Sigmoid colon (tissue), 4 donors: ENCODE results near the gene ASB16.

Experiments
- CTCF ChIP-seq, 4 experiments: fragments of 450-650 bp in 3 of 4; fragments of 200-600 bp in 1 of 4; IDR thresholded peaks; one replicate each; pipeline ENCODE4 v1.5.1; 2016 to 2019; ENCODE audit warnings: antibody characterized with exemption in 4 of 4, mild to moderate bottlenecking in 3 of 4, moderate library complexity in 2 of 4
- EP300 ChIP-seq, 4 donors: sonication (generic); formaldehyde crosslinking; IDR thresholded peaks; one replicate each; pipeline ENCODE4 v1.6.1; 2017; ENCODE audit warnings: antibody characterized with exemption in 4 of 4

DNA sequence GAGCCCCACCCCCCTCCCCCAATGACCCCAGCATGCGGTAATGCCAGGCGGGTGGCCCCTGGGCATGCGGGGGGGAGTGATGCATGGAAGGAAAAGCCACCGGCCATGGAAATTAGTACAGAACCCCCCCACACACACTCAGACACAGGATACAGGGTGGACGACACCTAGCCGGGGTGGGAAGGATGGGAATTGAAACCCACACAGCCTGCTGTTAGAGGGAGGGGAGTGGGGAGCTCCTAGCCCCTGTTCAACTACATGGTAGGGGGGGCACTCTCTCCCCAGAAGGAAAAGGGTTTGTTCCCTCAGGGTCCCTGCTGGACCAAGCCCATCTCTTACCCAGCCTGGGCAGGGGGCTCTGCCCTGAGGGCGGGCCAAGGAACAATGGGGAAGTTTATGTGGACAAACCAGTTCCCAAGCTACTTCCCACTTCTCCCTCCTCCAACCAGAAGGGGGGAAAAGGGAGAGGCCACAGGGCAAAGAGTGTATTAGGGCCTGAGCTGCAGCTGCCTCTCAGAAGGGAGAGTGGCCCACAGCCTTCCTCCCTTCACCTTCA, 21.5 kb downstream of the ASB16 start:
- TF ChIP-seq CTCF (IDR thresholded peaks at IDR 0.05), result no peak
- no peak for TF ChIP-seq EP300 (IDR thresholded peaks at IDR 0.05)
